Astrocyte of the cerebellum (primary cell): ENCODE measurements around the gene CFI.

ENCODE experiments used
- DNase-seq: peaks from one replicate; pipeline ENCODE4 v3.0.0-alpha.2; 2011; ENCODE audit warnings: low read depth
- H3K4me3 ChIP-seq: 2 replicates; pipeline ENCODE4 v1.5.1; 2011; ENCODE audit warnings: mild to moderate bottlenecking, low read depth, low read length, moderate library complexity
- in situ Hi-C: cut with HindIII; loops from 2 replicates; pipeline ENCODE4 v1.10.0; 2017; ENCODE audit warnings: low sequenced_read_pairs
- TF ChIP-seq, protein P1 (sequence below): IDR thresholded peaks from 2 replicates; pipeline ENCODE4 v1.5.1; 2012; ENCODE audit warnings: low read length, low read depth, moderate library complexity, mild to moderate bottlenecking; ENCODE audit errors: missing control alignments

CFI gene

DNA sequence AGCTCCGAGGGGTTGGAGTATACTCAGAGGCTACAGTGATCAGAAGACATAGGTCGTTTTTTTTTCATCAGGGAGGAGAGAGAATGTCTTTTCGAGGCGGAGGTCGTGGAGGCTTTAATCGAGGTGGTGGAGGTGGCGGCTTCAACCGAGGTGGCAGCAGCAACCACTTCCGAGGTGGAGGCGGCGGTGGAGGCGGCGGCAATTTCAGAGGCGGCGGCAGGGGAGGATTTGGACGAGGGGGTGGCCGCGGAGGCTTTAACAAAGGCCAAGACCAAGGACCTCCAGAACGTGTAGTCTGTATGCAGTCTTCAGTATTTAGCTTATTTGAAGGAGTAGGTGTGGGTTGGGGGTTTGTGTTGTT lies 14.3 kb upstream of the CFI start:
- TF ChIP-seq, protein P1, sequence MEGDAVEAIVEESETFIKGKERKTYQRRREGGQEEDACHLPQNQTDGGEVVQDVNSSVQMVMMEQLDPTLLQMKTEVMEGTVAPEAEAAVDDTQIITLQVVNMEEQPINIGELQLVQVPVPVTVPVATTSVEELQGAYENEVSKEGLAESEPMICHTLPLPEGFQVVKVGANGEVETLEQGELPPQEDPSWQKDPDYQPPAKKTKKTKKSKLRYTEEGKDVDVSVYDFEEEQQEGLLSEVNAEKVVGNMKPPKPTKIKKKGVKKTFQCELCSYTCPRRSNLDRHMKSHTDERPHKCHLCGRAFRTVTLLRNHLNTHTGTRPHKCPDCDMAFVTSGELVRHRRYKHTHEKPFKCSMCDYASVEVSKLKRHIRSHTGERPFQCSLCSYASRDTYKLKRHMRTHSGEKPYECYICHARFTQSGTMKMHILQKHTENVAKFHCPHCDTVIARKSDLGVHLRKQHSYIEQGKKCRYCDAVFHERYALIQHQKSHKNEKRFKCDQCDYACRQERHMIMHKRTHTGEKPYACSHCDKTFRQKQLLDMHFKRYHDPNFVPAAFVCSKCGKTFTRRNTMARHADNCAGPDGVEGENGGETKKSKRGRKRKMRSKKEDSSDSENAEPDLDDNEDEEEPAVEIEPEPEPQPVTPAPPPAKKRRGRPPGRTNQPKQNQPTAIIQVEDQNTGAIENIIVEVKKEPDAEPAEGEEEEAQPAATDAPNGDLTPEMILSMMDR: no peak
- DNase-seq: no peak
- peak overlapping the region; percentile 95 for H3K4me3 ChIP-seq
- in situ Hi-C loops: no loop called here

DNA sequence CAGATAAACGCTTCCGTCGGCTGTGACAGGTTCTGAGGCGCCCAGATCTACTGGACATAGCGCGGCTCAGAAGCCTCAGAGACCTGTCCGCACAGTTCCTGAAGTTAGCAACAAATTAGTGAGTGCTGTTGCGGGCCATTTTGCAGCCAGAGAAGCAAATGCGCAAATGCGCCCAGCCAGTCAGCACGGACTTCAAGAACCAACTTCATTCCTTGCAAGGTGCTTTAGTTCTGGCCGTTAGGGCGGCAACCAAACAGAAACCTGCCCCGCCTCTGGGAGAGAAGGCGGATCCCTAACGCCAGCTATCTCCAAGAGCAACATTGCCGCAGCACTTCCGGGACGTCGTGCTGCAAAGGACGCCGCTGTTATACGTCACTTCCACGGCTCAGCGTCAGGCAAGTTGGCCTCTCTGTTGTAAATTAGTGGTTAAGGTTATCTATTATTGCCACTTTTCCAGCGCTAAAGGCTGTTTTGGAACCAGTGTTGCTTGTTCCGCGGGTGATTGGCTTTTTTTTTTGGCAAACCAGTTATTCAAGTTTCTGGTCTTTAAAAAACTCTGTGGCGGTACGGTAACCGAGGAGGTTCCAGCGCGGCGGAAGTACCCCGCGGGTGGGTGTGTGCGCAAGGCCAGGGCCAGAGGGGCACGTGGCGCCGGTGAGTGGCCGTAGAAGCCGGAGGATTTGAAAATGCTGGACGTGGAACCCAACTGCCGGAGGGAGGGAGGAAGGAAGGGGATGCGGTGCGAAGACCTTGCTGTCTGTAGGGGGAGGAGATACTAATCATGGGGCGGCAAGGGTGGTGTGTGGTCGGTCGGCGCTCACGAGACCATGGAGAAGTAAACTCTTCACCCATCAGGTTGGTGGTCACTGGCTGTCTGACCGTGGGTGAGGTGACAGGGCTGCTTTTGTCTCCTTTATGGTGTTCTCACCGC lies 13.6 kb upstream of the CFI start, which contains the start of gene GAR1:
Gene GAR1 (plus strand): TSS at position 612 of the 931 bp plus-strand sequence. CDS start 403 bp downstream, outside the sequence.
- TF ChIP-seq, protein P1: no peak

DNA sequence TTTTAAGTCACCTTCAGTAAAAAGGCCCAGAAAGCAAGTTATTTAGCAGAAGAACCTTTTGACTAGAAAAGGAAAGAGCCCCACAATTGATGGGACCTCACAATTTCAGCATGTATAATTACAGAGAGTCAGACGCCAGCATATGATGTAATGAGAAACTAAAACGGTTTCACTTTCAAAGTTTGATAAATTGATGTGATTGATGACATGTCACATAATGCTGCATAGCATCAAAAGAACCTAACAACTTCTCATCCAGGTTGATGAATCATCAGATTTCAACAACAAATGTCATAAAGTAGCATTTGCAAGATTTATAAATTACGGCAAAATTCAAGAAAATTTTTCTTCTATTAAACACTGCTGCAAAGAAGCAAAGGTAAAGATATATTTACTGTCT lies 9.9 kb upstream of the CFI start:
- in situ Hi-C loops: loop anchor here (5.0 kb wide), 1 partner anchor 39 kb away; no protein-coding TSS in a partner anchor
- TF ChIP-seq, protein P1: no peak
- H3K4me3 ChIP-seq: no peak overlapping the region
- no peak for DNase-seq

More for the DNA sequence above, 13.6 kb upstream of the CFI start, which contains the start of gene GAR1:
- H3K4me3 ChIP-seq: peak within 1 kb of the TSS; percentile 95
- in situ Hi-C loops: no loop called here
- DNase-seq: peak; percentile 84

DNA sequence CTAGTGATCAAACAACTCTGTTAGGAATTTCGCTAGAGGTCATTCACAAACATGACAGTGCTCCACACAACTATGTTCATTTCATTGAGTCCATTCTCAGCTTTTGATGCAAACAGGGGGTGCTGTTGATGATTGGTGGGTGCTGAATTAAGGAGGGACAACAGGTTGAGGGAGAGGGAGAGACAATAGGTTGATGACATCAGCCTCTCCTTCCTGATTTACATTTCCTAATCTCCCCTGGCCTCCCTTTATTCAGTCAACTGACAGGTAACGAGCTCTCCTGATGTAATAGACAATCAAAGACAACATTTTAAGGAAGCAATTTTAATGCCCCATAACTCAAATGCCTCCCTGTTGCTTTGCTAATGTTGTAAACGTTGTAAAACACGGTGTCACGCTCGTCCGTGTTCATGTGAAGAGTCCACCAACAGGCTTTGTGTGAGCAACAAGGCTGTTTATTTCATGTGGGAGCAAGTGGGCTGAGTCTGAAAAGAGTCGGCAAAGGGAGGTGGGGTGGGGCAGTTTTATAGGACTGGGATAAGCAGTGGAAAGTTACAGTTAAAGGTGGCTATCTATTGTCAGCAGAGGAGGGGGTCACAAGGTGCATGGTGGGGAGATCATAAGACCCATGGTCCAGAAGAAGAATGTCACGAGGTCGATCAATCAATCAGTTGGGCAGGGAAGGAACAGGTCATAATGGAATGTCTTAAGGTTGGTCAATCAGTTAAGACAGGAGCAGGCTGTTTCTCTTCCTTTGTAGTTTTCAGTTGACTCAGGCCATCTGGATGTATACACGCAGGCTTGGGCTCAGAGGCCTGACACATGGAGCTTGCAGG lies 9.0 kb upstream of the CFI start:
- in situ Hi-C loops: loop anchor here (5.0 kb wide), 1 partner anchor 38 kb away; no protein-coding TSS in a partner anchor
- H3K4me3 ChIP-seq: no peak overlapping the region
- no peak for DNase-seq
- TF ChIP-seq, protein P1: no peak

DNA sequence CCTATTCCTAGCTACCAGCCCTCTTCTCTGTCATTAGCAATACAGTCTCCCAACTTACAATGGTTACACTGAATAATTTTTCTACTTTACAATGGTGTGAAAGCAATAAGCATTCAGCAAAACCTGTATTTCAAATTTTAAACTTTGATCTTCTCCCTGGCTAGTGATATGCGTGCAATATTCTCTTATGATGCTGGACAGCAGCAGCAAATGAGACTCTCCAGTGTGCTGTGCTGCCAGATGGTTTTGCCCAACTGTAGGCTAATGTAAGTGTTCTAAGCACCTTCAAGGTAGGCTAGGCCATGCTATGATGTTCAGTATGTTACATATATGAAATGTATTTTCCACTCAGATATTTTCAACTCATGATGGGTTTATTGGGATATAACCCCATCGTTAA lies 7.9 kb upstream of the CFI start:
- no peak for DNase-seq
- TF ChIP-seq, protein P1: no peak
- in situ Hi-C loops: loop anchor here (5.0 kb wide), 1 partner anchor 37 kb away; no protein-coding TSS in a partner anchor
- no peak overlapping the region for H3K4me3 ChIP-seq

DNA sequence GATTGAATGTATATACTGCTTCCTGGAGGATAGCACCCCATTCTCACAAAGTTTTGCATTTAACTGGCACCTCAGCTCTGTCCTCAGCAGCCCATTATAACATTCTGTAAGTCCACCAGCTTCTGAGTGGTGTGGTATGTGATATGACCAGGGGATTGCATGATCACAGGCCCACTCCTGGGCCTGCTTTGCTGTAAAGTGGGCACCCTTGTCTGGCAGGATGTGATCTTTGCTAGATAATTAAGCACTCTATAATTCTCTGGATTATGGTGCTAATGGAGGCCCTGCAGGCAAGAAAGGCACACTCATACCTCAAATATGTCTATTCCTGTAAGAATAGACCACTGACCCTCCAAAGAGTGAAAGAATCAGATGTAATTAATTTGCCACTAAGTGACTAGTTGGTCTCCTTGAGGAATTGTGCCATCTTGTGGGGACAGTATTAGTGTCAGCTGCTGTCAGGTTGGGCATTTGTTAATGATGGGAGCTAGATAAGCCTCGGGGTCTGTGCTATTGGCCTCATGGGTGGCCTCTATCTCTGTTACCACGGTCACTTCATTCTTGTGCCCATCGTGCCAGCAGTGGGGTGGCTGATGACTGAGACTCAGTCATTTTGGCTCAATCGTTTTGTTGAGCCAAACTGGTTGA lies 2.2 kb upstream of the CFI start:
- in situ Hi-C loops: no loop called here
- TF ChIP-seq, protein P1: peak; percentile 49
- H3K4me3 ChIP-seq: no peak overlapping the region
- DNase-seq: no peak
